Diencephalon (tissue), 1 donor: ENCODE data around the gene ACSL6. TPM values are rescaled to one million over a fixed set of nuclear protein-coding genes. Genes with fewer than 3 reads are reported as not detected.

ENCODE experiments used
- total RNA-seq: library from RNA; depleted of rRNA; stranded (reverse); fragments of >200 nt; gene quantifications from one replicate; pipeline ENCODE4 v1.2.3, GENCODE V29; 2014

Gene ACSL6, protein sequence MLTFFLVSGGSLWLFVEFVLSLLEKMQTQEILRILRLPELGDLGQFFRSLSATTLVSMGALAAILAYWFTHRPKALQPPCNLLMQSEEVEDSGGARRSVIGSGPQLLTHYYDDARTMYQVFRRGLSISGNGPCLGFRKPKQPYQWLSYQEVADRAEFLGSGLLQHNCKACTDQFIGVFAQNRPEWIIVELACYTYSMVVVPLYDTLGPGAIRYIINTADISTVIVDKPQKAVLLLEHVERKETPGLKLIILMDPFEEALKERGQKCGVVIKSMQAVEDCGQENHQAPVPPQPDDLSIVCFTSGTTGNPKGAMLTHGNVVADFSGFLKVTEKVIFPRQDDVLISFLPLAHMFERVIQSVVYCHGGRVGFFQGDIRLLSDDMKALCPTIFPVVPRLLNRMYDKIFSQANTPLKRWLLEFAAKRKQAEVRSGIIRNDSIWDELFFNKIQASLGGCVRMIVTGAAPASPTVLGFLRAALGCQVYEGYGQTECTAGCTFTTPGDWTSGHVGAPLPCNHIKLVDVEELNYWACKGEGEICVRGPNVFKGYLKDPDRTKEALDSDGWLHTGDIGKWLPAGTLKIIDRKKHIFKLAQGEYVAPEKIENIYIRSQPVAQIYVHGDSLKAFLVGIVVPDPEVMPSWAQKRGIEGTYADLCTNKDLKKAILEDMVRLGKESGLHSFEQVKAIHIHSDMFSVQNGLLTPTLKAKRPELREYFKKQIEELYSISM
- 59.5 TPM for total RNA-seq

DNA sequence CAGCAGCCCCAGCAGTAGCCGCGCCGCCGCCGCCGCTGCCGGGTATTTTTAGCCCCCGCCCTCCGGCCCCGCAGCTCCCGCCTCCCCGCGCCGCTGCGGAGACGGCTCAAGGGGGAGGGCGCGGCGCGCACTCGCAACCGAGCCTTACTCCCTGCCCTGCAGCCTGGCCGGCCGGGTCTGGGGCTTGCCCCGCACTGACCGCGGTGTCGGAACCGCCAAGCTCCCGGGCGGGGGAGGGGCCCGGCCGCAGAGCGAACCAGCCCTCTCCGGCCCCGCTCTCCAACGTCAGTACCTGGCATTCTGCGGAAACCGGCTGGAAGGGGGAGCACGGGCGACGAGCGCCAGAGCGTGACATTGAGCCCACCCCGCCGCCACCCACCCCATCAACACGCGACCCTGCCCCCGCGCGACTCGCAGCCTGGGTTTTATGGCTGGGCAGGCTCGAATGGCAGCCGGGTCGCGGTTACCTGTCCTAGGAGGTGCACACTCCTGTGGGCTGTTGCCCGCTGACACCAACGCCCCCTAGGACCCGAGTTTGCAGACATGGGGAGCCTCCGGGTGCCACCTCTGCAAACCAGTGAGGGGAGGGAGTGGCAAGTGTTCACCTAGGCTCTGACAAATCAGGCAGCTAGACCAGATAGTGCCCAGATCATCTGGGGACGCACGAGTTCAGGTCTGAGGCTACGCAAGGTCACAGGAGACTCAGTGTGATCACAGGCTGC lies at the start of gene ACSL6:
Gene ACSL6 (minus strand): TSS at position 37 of the 722 bp plus-strand sequence. CDS start 105 bp downstream, outside the sequence.

DNA sequence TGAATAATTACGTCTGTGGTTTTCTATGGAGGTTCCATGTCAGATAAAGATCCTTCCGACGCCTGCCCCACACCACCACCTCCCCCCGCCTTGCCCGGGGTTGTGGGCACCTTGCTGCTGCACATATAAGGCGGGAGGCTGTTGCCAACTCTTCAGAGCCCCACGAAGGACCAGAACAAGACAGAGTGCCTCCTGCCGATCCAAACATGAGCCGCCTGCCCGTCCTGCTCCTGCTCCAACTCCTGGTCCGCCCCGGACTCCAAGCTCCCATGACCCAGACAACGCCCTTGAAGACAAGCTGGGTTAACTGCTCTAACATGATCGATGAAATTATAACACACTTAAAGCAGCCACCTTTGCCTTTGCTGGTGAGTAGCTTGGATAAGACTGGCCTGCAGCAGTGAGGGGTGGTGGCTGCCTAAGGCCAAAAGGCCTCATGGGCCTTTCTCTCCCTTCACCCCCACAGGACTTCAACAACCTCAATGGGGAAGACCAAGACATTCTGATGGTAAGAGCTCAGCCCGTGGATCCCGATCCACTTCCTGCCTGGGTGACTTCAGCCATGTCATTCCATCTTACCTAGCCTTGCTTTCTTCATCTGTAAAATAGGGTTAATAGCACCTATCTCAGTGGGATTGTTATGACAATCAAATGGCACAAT lies 49.2 kb upstream of the ACSL6 start, which contains the start of gene IL3:
Gene IL3 (plus strand): TSS at position 155 of the 661 bp plus-strand sequence. CDS start 52 bp downstream, at position 207.

DNA sequence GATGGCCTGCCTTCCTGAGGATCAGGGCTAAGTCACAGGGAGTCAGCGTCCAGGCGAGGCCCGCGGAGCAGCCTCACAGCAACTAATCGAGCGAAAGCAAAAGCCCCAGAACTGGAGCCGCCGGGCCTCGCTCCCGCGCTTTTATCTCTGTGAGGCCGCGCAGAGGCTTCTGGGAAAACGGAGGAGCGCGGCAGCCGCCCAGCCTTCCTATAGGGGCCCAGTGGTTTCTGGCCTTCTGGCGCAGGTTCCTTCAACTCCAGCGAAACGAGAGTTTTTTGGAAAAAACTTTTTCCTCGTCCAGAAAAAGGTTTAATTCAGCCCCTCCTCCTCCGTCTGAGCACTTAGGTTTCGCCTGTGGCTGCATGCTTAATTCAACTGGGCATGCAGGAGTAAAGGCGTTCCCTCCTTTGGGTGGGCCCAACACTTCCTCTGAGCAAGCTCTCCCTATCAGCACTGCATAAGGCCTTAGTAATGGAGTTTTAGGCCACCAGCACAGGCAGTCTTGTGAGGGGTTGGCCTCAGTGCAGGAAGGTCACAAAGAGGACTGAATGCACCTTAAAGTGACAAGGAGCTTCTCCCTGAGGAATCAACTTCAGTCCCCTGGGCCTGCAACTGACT lies 65.8 kb downstream of the ACSL6 start, which contains the start of gene MEIKIN:
Gene MEIKIN (minus strand): TSS at position 113 of the 618 bp plus-strand sequence. CDS start 158 bp downstream, outside the sequence.

Other genes with a start within 250 kb of the ACSL6 start
- 47.7 TPM for gene FNIP1, start 214.6 kb downstream of the ACSL6 start, total RNA-seq
- 0.46 TPM for gene MEIKIN, start 66.0 kb downstream of the ACSL6 start, total RNA-seq
- not detected for gene IL3, start 49.0 kb upstream of the ACSL6 start, total RNA-seq
- not detected for gene CSF2, start 62.1 kb upstream of the ACSL6 start, total RNA-seq
- gene P4HA2, start 216.2 kb upstream of the ACSL6 start, total RNA-seq = 14.5 TPM
- gene PDLIM4, start 246.0 kb upstream of the ACSL6 start, total RNA-seq = 6.2 TPM